HEK293T (cell line): ENCODE measurements around the gene AGBL4.

ENCODE experiments used
- ARNT ChIP-seq: fragments of 450-650 bp; IDR thresholded peaks from 2 replicates; pipeline ENCODE4 v1.6.1; 2017; ENCODE audit warnings: mild to moderate bottlenecking
- BHLHE40 ChIP-seq: fragments of 450-650 bp; IDR thresholded peaks from 2 replicates; pipeline ENCODE4 v1.6.1; 2016; ENCODE audit warnings: mild to moderate bottlenecking, moderate library complexity, borderline replicate concordance
- ELF4 ChIP-seq: fragments of 450-650 bp; IDR thresholded peaks from 2 replicates; pipeline ENCODE4 v1.6.1; 2017; ENCODE audit warnings: antibody characterized with exemption
- FOXA1 ChIP-seq: fragments of 450-650 bp; IDR thresholded peaks from 2 replicates; pipeline ENCODE4 v1.6.1; 2016; ENCODE audit warnings: mild to moderate bottlenecking
- FOXK2 ChIP-seq: fragments of 450-650 bp; IDR thresholded peaks from 2 replicates; pipeline ENCODE4 v1.6.1; 2016; ENCODE audit warnings: mild to moderate bottlenecking
- HDGF ChIP-seq: fragments of 450-650 bp; IDR thresholded peaks from 2 replicates; pipeline ENCODE4 v1.6.1; 2017; ENCODE audit warnings: antibody characterized with exemption, borderline replicate concordance
- L3MBTL2 ChIP-seq: fragments of 450-650 bp; conservative IDR thresholded peaks from 2 replicates; pipeline ENCODE4 v1.6.1; 2016; ENCODE audit warnings: mild to moderate bottlenecking
- LEF1 ChIP-seq: fragments of 450-650 bp; IDR thresholded peaks from 2 replicates; pipeline ENCODE4 v1.6.1; 2017; ENCODE audit warnings: mild to moderate bottlenecking, borderline replicate concordance
- SP1 ChIP-seq: fragments of 450-650 bp; IDR thresholded peaks from 2 replicates; pipeline ENCODE4 v1.6.1; 2017
- SUZ12 ChIP-seq: fragments of 450-650 bp; IDR thresholded peaks from 2 replicates; pipeline ENCODE4 v1.6.1; 2016; ENCODE audit warnings: mild to moderate bottlenecking

- no peak for TF ChIP-seq L3MBTL2
- TF ChIP-seq SP1 = no peak
- no peak for TF ChIP-seq ELF4
- TF ChIP-seq HDGF = no peak
- no peak for TF ChIP-seq FOXK2
- TF ChIP-seq LEF1 = no peak
- TF ChIP-seq BHLHE40 = no peak
- no peak for TF ChIP-seq ARNT
- TF ChIP-seq SUZ12 = no peak
- no peak for TF ChIP-seq FOXA1
These were observed 496.0 kb downstream of the AGBL4 start for GRCh38 chr1:49527606-49528305.
